IgD-negative memory B cell (primary cell): ENCODE measurements around the gene PRSS2. TPM values are rescaled to one million over a fixed set of nuclear protein-coding genes. Genes with fewer than 3 reads are reported as not detected.

Experiments used
- H3K27ac Mint-ChIP-seq, 3 donors: one replicate each; pipeline ENCODE4 v1.8.0; 2020 to 2022; ENCODE audit warnings: mild to moderate bottlenecking in 3 of 3, mixed read lengths in 3 of 3, moderate library complexity in 1 of 3
- H3K27me3 Mint-ChIP-seq: one replicate; pipeline ENCODE4 v1.8.0; 2021; ENCODE audit warnings: mixed read lengths
- H3K36me3 Mint-ChIP-seq: one replicate; pipeline ENCODE4 v1.8.0; 2020; ENCODE audit warnings: mild to moderate bottlenecking, mixed read lengths
- H3K4me1 Mint-ChIP-seq, 3 donors: one replicate each; pipeline ENCODE4 v1.8.0; 2020 to 2022; ENCODE audit warnings: mixed read lengths in 3 of 3, mild to moderate bottlenecking in 1 of 3
- H3K4me3 Mint-ChIP-seq, 4 donors: one replicate each; pipeline ENCODE4 v1.8.0; 2020 to 2022; ENCODE audit warnings: mild to moderate bottlenecking in 4 of 4, mixed read lengths in 4 of 4, moderate library complexity in 3 of 4
- H3K9me3 Mint-ChIP-seq, 3 donors: one replicate each; pipeline ENCODE4 v1.8.0; 2020 to 2021; ENCODE audit warnings: mixed read lengths in 3 of 3, mild to moderate bottlenecking in 1 of 3
- polyA plus RNA-seq: library from polyadenylated mRNA; unstranded; fragments of 300-500 nt; fragmentation: Illumina TruSeq; gene quantifications from one replicate; pipeline ENCODE4 v1.2.3, GENCODE V29; 2021

The PRSS2 gene
- polyA plus RNA-seq, 1 donor from 2014 or later = not detected

DNA sequence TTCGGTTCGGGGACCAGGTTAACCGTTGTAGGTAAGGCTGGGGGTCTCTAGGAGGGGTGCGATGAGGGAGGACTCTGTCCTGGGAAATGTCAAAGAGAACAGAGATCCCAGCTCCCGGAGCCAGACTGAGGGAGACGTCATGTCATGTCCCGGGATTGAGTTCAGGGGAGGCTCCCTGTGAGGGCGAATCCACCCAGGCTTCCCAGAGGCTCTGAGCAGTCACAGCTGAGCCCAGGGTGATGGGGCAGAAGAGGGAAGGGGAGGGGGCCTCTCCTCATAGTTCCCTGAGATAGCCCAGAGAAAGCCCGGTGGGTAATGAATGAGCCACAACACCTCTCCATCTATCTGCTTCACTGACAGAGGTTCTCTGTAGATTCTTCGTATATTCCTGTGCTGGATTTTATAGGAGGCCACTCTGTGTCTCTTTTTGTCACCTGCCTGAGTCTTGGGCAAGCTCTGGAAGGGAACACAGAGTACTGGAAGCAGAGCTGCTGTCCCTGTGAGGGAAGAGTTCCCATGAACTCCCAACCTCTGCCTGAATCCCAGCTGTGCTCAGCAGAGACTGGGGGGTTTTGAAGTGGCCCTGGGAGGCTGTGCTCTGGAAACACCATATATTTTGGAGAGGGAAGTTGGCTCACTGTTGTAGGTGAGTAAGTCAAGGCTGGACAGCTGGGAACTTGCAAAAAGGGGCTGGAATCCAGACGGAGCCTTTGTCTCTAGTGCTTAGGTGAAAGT lies 16.4 kb downstream of the PRSS2 start:
- Mint-ChIP-seq H3K27ac (peak overlapping the region in 2 of 3 donors; percentile 51 to 98), H3K4me3 (peak overlapping the region in 3 of 4 donors; percentile 45 to 75 (median 64)), H3K36me3 (no peaks in the 10 kb centered on the region), H3K9me3 (no peaks in the 10 kb centered on the region), H3K4me1 (peaks cover 16 to 27% (median 25%) of the 10 kb centered on the region in 3 donors), H3K27me3 (no peaks in the 10 kb centered on the region)

DNA sequence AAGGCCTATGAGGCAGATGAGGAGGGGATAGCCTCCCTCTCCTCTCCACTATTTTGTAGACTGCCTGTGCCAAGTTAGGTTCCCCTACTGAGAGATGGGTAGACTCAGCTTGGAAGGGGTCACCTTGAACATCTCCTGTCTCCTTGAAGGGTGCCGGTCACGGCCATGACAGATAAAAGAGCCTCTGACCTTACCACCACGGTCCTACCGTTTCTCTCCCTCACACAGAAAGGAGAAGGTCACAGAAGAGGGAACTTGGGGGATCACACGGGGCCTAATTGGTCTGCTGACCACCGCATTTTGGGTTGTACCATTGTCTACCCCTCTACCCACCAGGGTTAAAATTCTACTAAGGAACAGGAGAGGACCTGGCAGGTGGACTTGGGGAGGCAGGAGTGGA lies 17.0 kb downstream of the PRSS2 start:
- peak overlapping the region in 1 of 3 donors; percentile 51 for H3K27ac Mint-ChIP-seq
- H3K27me3 Mint-ChIP-seq = no peaks in the 10 kb centered on the region
- H3K9me3 Mint-ChIP-seq = no peaks in the 10 kb centered on the region
- H3K36me3 Mint-ChIP-seq = no peaks in the 10 kb centered on the region
- H3K4me1 Mint-ChIP-seq = peaks cover 14 to 32% (median 24%) of the 10 kb centered on the region in 3 donors
- H3K4me3 Mint-ChIP-seq = peak overlapping the region in 3 of 4 donors; percentile 13 to 64 (median 44)

DNA sequence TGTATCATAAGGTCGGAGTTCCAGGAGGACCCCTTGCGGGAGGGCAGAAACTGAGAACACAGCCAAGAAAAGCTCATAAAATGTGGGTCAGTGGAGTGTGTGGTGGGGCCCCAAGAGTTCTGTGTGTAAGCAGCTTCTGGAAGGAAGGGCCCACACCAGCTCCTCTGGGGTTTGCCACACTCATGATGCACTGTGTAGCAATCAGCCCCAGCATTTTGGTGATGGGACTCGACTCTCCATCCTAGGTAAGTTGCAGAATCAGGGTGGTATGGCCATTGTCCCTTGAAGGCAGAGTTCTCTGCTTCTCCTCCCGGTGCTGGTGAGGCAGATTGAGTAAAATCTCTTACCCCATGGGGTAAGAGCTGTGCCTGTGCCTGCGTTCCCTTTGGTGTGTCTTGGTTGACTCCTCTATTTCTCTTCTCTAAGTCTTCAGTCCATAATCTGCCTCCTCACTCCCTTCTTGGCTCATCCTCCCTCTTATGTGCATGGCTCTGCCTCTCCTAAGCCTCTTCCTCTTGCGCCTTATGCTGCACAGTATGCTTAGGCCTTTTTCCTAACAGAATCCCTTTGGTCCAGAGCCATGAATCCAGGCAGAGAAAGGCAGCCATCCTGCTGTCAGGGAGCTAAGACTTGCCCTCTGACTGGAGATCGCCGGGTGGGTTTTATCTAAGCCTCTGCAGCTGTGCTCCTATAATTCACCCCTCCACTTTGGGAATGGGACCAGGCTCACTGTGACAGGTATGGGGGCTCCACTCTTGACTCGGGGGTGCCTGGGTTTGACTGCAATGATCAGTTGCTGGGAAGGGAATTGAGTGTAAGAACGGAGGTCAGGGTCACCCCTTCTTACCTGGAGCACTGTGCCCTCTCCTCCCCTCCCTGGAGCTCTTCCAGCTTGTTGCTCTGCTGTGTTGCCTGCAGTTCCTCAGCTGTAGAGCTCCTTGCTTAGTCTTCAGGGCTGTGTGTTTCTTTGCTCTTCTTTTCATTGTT lies 17.8 kb downstream of the PRSS2 start:
- peak overlapping the region in 1 of 3 donors; percentile 63 for H3K27ac Mint-ChIP-seq
- H3K4me3 Mint-ChIP-seq = peak overlapping the region; percentile 6 to 81 (median 73)
- H3K36me3 Mint-ChIP-seq = no peaks in the 10 kb centered on the region
- peaks cover 8 to 34% (median 21%) of the 10 kb centered on the region in 3 donors for H3K4me1 Mint-ChIP-seq
- no peaks in the 10 kb centered on the region for H3K9me3 Mint-ChIP-seq
- no peaks in the 10 kb centered on the region for H3K27me3 Mint-ChIP-seq

DNA sequence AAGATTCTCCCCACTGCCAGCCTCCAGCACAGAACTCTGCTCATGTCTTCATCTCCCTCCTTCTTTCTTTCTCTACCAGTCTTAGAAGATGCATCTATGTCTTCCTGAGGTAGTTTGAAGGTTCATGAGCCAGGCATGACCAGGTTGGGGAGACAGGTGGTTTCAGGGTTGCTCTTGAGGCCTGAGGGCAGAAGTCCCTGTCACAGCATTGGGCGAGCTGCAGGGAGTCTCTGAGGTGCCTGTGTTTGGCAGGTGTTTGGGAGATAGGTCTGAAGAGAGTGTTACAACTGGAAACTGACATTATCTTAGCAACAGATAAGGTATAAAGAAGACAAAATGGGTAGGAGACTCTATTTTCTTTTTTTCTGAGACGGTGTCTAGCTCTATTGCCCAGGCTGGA lies 18.7 kb downstream of the PRSS2 start:
- no peaks in the 10 kb centered on the region for H3K9me3 Mint-ChIP-seq

DNA sequence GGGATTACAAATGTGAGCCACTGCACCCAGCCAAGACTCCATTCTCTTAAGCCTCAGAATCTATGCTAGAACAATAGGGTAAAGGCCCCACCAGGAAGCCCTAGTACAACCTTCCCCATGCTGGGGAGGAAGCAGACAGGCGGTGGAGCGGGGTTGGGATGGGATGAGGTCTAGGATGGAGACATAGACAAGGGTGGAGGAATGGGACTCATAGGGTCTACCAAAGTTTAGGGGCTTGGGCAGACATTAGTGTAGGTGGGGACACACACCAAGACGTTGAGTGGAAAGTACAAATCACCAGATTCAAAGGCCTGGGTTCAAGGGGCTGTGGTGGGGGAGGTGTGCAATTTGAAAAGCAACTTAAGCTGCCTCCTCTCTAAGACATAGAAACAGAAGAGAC lies 19.3 kb downstream of the PRSS2 start:
- Mint-ChIP-seq H3K4me1 (peaks cover 17 to 47% (median 33%) of the 10 kb centered on the region in 3 donors), H3K9me3 (no peaks in the 10 kb centered on the region), H3K27ac (peak overlapping the region in 2 of 3 donors; percentile 28 to 61), H3K27me3 (no peaks in the 10 kb centered on the region), H3K36me3 (no peaks in the 10 kb centered on the region), H3K4me3 (peak overlapping the region in 2 of 4 donors; percentile 70 to 71)

More for the DNA sequence above, 18.7 kb downstream of the PRSS2 start:
- H3K4me1 Mint-ChIP-seq = peaks cover 11 to 41% (median 27%) of the 10 kb centered on the region in 3 donors
- H3K27ac Mint-ChIP-seq = peak overlapping the region in 2 of 3 donors; percentile 28 to 61
- no peaks in the 10 kb centered on the region for H3K36me3 Mint-ChIP-seq
- peak overlapping the region; percentile 6 to 81 (median 44) for H3K4me3 Mint-ChIP-seq
- H3K27me3 Mint-ChIP-seq = no peaks in the 10 kb centered on the region

DNA sequence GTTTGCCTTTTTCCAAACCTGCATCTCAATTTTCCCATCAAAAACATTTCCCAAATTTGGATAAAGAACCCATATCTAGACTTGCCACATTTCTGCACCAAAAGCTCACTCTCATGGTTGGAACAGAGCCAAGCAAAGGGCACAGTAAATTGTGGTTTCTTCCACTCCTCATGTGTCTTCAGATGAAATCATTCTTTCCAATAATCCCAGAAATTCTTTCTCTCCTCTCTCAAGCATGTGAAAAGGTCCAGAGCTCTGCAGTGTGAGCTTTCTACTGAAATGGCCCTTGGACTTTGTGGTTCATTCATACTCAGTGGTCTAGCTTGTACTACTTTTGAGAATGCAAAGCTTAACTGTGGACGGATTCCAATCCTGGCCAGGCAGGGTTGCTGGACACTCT lies 19.8 kb downstream of the PRSS2 start:
- H3K27ac Mint-ChIP-seq = peak overlapping the region in 1 of 3 donors; percentile 61
- peak overlapping the region in 2 of 4 donors; percentile 70 to 71 for H3K4me3 Mint-ChIP-seq
- no peaks in the 10 kb centered on the region for H3K27me3 Mint-ChIP-seq
- peaks cover 22 to 52% (median 37%) of the 10 kb centered on the region in 3 donors for H3K4me1 Mint-ChIP-seq
- no peaks in the 10 kb centered on the region for H3K36me3 Mint-ChIP-seq
- no peaks in the 10 kb centered on the region for H3K9me3 Mint-ChIP-seq

DNA sequence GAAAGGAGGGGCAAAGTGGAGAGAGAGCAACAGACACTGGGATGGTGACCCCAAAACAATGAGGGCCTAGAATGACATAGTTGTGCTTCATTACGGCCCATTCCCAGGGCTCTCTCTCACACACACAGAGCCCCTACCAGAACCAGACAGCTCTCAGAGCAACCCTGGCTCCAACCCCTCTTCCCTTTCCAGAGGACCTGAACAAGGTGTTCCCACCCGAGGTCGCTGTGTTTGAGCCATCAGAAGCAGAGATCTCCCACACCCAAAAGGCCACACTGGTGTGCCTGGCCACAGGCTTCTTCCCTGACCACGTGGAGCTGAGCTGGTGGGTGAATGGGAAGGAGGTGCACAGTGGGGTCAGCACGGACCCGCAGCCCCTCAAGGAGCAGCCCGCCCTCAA lies 20.7 kb downstream of the PRSS2 start:
- Mint-ChIP-seq H3K4me1 (peaks cover 26 to 57% (median 40%) of the 10 kb centered on the region in 3 donors), H3K9me3 (no peaks in the 10 kb centered on the region), H3K36me3 (no peaks in the 10 kb centered on the region), H3K4me3 (peak overlapping the region in 2 of 4 donors; percentile 31 to 58), H3K27ac (peak overlapping the region in 1 of 3 donors; percentile 65), H3K27me3 (no peaks in the 10 kb centered on the region)

DNA sequence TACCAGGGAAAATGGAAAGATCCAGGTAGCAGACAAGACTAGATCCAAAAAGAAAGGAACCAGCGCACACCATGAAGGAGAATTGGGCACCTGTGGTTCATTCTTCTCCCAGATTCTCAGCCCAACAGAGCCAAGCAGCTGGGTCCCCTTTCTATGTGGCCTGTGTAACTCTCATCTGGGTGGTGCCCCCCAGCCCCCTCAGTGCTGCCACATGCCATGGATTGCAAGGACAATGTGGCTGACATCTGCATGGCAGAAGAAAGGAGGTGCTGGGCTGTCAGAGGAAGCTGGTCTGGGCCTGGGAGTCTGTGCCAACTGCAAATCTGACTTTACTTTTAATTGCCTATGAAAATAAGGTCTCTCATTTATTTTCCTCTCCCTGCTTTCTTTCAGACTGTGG lies 21.4 kb downstream of the PRSS2 start:
- Mint-ChIP-seq H3K27ac (peak overlapping the region in 1 of 3 donors; percentile 76), H3K27me3 (no peaks in the 10 kb centered on the region), H3K36me3 (no peaks in the 10 kb centered on the region), H3K9me3 (no peaks in the 10 kb centered on the region), H3K4me1 (peaks cover 26 to 57% (median 40%) of the 10 kb centered on the region in 3 donors), H3K4me3 (peak overlapping the region in 1 of 4 donors; percentile 55)

DNA sequence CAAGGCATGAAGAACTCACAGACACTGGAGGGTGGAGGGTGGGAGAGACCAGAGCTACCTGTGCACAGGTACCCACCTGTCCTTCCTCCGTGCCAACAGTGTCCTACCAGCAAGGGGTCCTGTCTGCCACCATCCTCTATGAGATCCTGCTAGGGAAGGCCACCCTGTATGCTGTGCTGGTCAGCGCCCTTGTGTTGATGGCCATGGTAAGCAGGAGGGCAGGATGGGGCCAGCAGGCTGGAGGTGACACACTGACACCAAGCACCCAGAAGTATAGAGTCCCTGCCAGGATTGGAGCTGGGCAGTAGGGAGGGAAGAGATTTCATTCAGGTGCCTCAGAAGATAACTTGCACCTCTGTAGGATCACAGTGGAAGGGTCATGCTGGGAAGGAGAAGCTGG lies 21.8 kb downstream of the PRSS2 start:
- H3K36me3 Mint-ChIP-seq = no peaks in the 10 kb centered on the region
- no peaks in the 10 kb centered on the region for H3K27me3 Mint-ChIP-seq
- peak overlapping the region in 2 of 3 donors; percentile 9 to 93 for H3K27ac Mint-ChIP-seq
- no peaks in the 10 kb centered on the region for H3K9me3 Mint-ChIP-seq
- H3K4me3 Mint-ChIP-seq = peak overlapping the region in 2 of 4 donors; percentile 10 to 55
- peaks cover 26 to 57% (median 41%) of the 10 kb centered on the region in 3 donors for H3K4me1 Mint-ChIP-seq

DNA sequence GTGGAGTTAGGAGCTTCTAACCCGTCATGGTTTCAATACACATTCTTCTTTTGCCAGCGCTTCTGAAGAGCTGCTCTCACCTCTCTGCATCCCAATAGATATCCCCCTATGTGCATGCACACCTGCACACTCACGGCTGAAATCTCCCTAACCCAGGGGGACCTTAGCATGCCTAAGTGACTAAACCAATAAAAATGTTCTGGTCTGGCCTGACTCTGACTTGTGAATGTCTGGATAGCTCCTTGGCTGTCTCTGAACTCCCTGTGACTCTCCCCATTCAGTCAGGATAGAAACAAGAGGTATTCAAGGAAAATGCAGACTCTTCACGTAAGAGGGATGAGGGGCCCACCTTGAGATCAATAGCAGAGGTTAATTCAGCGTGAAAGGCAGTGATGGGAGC lies 22.4 kb downstream of the PRSS2 start:
- no peak overlapping the region for H3K4me3 Mint-ChIP-seq
- no peaks in the 10 kb centered on the region for H3K9me3 Mint-ChIP-seq
- no peaks in the 10 kb centered on the region for H3K36me3 Mint-ChIP-seq
- peak overlapping the region in 2 of 3 donors; percentile 9 to 82 for H3K27ac Mint-ChIP-seq
- peaks cover 26 to 54% (median 44%) of the 10 kb centered on the region in 3 donors for H3K4me1 Mint-ChIP-seq
- H3K27me3 Mint-ChIP-seq = no peaks in the 10 kb centered on the region

DNA sequence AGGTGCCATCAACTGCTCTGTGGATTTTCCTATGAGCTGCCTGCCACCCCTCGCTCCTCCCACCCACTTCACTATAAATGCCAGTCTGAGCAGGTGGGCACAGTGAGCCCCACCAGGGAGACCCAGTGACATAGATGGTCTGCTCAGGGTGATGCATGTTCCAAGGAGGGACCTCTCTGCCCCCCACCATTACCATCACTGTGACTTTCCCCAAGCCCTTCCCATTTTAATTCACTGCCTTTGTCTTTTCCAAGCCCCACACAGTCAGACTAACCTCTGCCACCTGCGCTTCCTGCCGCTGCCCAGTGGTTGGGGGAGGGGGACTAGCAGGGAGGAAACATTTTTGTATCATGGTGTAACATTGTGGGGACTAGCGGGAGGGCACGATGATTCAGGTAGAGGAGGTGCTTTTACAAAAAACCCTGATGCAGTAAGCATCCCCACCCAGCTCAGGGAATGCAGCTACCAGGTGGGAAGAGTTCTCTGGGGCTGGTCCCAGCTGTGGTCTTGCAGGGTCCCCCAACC lies 24.6 kb downstream of the PRSS2 start:
- Mint-ChIP-seq H3K27ac (peak overlapping the region; percentile 93 to 99 (median 99)), H3K4me1 (peaks cover 39 to 63% (median 52%) of the 10 kb centered on the region in 3 donors), H3K9me3 (no peaks in the 10 kb centered on the region), H3K36me3 (peaks cover under 1% of the 10 kb centered on the region), H3K27me3 (no peaks in the 10 kb centered on the region), H3K4me3 (peak overlapping the region; percentile 95 to 99 (median 98))

DNA sequence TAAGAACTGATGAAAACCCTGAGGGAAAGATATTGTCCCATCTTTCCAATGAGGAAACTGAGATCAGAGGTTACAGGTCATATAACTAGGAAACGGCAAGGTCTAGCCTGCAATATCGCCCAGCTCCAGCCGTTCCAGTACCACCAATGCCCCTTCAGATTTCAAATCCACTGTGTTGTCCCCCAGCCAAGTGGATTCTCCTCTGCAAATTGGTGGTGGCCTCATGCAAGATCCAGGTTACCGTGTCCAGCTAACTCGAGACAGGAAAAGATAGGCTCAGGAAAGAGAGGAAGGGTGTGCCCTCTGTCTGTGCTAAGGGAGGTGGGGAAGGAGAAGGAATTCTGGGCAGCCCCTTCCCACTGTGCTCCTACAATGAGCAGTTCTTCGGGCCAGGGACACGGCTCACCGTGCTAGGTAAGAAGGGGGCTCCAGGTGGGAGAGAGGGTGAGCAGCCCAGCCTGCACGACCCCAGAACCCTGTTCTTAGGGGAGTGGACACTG lies 25.3 kb downstream of the PRSS2 start:
- Mint-ChIP-seq H3K9me3 (no peaks in the 10 kb centered on the region), H3K36me3 (peaks cover 5% of the 10 kb centered on the region), H3K27me3 (no peaks in the 10 kb centered on the region), H3K4me3 (peak overlapping the region; percentile 95 to 99 (median 98)), H3K4me1 (peaks cover 41 to 65% (median 52%) of the 10 kb centered on the region in 3 donors), H3K27ac (peak overlapping the region; percentile 93 to 99 (median 99))

DNA sequence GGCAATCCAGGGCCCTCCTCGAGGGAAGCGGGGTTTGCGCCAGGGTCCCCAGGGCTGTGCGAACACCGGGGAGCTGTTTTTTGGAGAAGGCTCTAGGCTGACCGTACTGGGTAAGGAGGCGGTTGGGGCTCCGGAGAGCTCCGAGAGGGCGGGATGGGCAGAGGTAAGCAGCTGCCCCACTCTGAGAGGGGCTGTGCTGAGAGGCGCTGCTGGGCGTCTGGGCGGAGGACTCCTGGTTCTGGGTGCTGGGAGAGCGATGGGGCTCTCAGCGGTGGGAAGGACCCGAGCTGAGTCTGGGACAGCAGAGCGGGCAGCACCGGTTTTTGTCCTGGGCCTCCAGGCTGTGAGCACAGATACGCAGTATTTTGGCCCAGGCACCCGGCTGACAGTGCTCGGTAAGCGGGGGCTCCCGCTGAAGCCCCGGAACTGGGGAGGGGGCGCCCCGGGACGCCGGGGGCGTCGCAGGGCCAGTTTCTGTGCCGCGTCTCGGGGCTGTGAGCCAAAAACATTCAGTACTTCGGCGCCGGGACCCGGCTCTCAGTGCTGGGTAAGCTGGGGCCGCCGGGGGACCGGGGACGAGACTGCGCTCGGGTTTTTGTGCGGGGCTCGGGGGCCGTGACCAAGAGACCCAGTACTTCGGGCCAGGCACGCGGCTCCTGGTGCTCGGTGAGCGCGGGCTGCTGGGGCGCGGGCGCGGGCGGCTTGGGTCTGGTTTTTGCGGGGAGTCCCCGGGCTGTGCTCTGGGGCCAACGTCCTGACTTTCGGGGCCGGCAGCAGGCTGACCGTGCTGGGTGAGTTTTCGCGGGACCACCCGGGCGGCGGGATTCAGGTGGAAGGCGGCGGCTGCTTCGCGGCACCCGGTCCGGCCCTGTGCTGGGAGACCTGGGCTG lies 26.0 kb downstream of the PRSS2 start:
- Mint-ChIP-seq H3K36me3 (peaks cover 7% of the 10 kb centered on the region), H3K27ac (peak overlapping the region; percentile 93 to 99 (median 99))

More for the DNA sequence above, 26.0 kb downstream of the PRSS2 start:
- H3K4me3 Mint-ChIP-seq = peak overlapping the region; percentile 95 to 99 (median 98)
- H3K27me3 Mint-ChIP-seq = no peaks in the 10 kb centered on the region
- no peaks in the 10 kb centered on the region for H3K9me3 Mint-ChIP-seq
- peaks cover 41 to 68% (median 48%) of the 10 kb centered on the region in 3 donors for H3K4me1 Mint-ChIP-seq
